Stimulated activated CD4-positive, alpha-beta T cell treated with anti-CD3 and anti-CD28 coated beads, Interleukin-1b, Interleukin-23, amount 100 ng/mL, for 4 hours (primary cell): ENCODE results near the gene PKNOX2.

ENCODE experiments used
- DNase-seq, 2 donors: peaks; one replicate each; pipeline ENCODE4 v3.0.0-alpha.2; 2020; ENCODE audit warnings: low read depth in 2 of 2

The PKNOX2 gene

GRCh38 chr11:125435461-125436238 is 271.1 kb downstream of the PKNOX2 start:
- DNase-seq = no peak

GRCh38 chr11:125441648-125442410 is 277.3 kb downstream of the PKNOX2 start:
- no peak for DNase-seq

DNA sequence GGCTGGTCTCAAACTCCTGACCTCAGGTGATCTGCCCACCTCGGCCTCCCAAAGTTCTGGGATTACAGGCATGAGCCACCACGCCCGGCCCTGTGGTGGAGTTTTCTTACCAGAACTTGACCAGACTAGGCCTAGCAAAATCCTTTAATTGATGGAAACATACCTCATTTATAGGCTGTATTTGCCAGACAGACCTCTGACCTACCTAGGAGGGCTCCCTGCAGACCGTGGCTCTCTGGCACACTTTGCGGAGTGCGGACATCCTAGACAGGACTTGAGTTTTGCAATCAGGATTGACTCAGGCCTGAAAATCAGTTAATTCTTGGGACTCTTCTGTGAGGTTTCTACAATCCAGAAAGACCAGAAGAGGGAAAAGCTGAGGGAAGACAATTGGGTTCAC is 278.4 kb downstream of the PKNOX2 start:
- DNase-seq = no peak

DNA sequence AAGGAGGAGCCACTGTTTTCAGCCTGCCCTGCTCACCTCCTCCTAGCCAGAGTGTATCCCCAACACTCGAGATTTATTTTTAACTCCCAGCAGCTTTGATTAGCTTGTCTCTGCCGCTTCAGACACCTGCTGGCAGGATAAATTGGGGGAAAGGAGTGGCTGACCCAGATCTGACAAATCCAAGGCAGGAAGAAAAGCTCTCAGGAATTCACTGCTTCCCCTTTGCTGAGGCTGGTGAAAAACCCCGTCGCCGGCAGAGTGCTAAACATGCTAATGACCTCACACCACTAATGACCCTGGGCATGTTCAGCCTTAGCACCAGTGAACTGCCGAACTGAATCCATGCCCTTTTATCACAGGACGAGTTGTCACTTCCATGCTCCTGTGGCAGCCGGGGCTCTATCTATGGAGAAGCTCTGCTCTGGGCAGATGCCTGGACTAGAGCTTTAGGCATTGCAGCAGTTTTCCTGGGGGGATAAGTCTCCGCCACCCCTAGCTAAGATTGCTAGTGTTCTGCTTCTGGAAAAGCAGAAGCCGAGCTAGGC is 279.3 kb downstream of the PKNOX2 start:
- DNase-seq = no peak

GRCh38 chr11:125445731-125446130 is 281.2 kb downstream of the PKNOX2 start:
- no peak for DNase-seq

- DNase-seq = no peak
These were observed 281.7 kb downstream of the PKNOX2 start for GRCh38 chr11:125446279-125446678.

GRCh38 chr11:125447721-125448120 is 283.2 kb downstream of the PKNOX2 start:
- DNase-seq = no peak

DNA sequence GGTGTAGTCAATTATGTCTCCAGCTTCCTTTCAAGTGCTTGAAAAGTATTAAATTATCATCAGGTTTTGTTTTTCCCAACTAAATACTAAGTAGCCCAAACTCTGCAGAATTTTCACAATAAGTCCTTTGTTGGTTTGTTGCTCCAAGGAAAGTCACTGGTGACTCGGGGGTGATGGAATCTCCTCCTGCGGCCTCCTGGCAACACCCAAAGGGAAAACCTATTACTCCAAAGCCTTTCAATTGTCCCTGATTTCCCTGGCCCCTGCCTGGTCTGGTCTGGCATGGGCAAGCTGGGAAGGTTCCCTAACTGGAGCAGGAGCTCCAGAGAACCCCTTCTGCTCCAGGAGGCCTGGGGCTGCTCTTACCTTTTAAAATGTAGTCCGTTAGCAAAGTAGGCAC is 283.6 kb downstream of the PKNOX2 start:
- DNase-seq = no peak

- no peak for DNase-seq
These were observed 285.0 kb downstream of the PKNOX2 start for GRCh38 chr11:125449565-125449964.

DNA sequence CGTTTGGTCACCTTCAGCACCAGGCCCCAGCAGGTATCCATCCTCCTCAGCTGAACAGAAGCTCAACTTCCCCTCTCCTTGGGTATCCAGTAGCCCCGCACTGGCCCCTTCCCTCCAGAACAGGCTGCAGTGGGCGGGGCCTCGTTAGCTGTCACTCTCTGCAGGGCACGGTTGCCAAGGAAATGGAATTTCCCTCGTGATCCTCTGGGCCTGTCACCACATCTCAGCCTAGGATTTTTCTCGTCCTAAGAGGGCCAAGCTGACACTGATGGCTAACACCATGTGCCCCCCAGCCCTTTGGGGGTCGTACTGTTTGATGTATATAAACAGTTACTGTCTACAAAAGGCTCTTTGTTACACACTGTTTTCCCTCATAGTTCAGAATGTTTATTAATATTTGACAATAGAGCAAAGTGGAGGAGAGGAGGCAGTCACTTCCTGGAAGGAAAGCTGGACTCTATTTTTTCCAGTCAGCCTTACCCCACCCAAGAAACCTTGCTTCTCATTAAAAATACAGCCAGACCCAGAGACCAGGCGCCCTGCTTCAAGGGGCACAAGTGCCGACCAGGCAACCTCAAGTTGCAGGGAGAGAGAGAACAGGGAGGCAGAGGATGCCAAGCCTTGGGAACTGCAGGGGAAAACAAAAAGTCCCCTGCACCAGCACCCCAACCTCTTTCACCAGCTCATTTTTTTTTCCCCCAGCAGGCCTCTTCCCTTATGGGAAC is 287.0 kb downstream of the PKNOX2 start:
- DNase-seq = no peak

DNA sequence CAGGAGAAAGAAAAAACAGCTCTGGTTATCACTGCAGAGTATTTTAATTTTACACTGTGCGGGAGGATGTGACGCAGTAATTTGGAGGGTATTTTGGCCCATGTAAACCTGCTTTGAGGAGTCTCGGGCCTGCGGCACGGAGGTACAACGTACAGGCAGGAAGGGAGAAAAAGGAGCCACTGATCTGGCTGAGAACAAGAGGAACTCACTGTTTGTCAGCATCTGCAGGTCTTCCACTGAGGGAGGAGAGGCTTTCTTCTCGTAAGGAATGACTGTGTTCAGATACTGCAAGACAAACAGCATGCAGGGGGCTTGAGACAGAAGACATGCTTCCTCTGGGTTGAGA is 287.5 kb downstream of the PKNOX2 start:
- no peak for DNase-seq

GRCh38 chr11:125454047-125454446 is 289.5 kb downstream of the PKNOX2 start:
- DNase-seq = no peak

GRCh38 chr11:125455851-125456250 is 291.3 kb downstream of the PKNOX2 start:
- DNase-seq = no peak

DNA sequence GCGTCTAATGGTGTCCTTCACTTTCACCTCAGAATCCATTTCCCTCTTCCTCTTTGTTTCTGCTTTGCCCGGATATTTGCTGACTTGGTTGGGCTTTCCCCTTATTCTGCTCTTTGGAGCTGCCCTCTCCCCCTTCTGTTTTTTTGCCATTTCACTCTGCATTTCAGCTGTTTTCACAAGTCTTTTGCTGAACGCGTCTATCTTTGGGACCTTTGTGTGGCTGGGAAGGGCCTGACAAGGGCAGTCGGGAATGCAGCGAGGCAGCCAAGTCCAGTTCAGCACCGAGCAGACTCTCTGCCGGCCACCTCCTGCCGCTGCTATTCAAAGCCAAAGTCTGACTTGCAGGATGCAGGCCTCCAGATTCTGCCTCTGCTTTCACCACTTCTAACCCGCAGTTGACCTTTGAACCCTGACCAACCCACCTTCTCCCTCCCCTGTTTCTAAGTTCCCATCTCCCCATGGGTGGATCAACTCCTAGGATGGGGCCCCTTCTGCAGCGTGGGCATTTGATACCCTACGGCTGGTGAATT is 293.3 kb downstream of the PKNOX2 start:
- DNase-seq = no peak

DNA sequence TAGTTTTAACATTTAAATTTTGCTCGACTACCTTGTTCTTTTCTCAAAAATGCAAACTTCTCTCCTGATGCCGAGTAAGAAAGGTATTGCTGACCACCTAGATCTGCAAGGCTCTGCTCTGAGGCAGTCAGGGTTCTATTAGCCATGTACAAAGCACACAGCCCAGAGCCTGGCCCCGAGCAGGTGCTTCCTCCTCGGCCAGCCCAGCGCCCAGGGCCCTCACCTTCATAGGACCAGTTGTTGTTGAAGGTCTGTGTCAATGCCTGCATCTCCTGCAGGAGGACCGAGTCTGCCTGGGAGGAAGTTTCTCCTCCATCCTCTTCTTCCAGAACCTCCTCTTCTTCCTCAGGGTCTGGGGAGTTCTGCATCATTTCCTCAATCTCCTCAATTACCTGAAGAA is 295.7 kb downstream of the PKNOX2 start:
- DNase-seq = no peak

GRCh38 chr11:125463590-125464269 is 299.2 kb downstream of the PKNOX2 start:
- DNase-seq = no peak

- DNase-seq = no peak
These were observed 299.7 kb downstream of the PKNOX2 start for GRCh38 chr11:125464270-125464662.

GRCh38 chr11:125464666-125465065 is 300.1 kb downstream of the PKNOX2 start:
- DNase-seq = no peak

DNA sequence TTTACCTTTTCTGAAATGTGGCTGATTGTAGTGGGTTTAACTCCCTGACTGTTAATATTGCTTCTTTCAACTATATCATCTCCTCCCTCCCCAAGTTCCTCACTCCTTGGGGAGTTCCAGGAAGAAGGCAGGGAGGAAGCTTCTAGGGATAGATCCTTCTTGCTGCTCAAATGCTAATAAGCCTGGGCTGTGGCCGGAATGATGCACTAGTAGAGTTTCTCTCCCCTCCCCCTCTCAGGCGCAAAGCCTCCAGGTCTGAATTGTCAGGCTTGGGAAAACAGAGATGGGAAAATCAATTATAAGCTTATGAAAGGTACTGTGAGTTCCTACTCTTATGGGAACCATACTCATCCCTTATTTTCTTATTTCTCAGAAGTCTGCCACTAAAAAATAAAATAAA is 300.7 kb downstream of the PKNOX2 start:
- DNase-seq = no peak

DNA sequence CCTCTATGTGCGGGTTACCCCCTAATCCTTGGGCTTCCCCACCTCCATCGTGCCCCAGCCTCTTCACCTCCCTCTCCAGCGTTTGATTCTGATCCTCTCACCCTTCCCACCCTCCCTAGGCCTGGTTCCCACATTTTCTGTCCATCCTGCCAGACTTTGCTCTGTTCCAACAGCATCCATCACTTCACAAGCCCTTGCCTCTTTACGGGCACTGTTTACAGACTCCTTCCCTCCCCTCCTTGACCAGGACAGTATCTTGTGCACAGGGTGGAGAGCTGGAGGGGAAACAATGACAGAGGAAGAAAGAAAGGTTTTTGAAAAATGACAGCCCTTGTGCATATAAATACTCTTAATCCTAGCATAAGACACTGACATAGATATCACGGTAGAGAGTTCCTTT is 301.1 kb downstream of the PKNOX2 start:
- DNase-seq = no peak

- no peak for DNase-seq
These were observed 303.5 kb downstream of the PKNOX2 start for GRCh38 chr11:125468025-125468424.

- no peak for DNase-seq
These were observed 304.3 kb downstream of the PKNOX2 start for GRCh38 chr11:125468852-125469251.
